Naive thymus-derived CD8-positive, alpha-beta T cell (primary cell): Measurements from ENCODE around the gene LIMK2. TPM values are rescaled to one million over a fixed set of nuclear protein-coding genes. Genes with fewer than 3 reads are reported as not detected.
A peak's percentile ranks its signal among the peaks of the same experiment; 100 is the strongest.

Source experiments
- ATAC-seq, 2 donors: fragments of 150-1000 bp; cut with Tn5 transposase in 1 of 2; sonication (Bioruptor Pico), chemical (Tn5 transposase) in 1 of 2; 1 replicate in 1 of 2; 2 replicates in 1 of 2; pipeline ENCODE4 v1.10.0; 2021; ENCODE audit warnings: mild to moderate bottlenecking in 2 of 2, moderate library complexity in 2 of 2
- POLR2A ChIA-PET: fragments of 350-600 bp; sonication (Branson Sonifier 250); formaldehyde crosslinking; loops from one replicate; lab custom pipeline; 2021; ENCODE audit warnings: antibody characterized with exemption; lab: Charles Lee
- DNase-seq, 10 donors: peaks; one replicate each; pipeline versions ENCODE4 v3.0.0 to v3.0.0-alpha.2; 2020 to 2022
- H3K27ac Mint-ChIP-seq, 10 donors: one replicate each; pipeline ENCODE4 v1.8.0; 2020 to 2022; ENCODE audit warnings: mild to moderate bottlenecking in 10 of 10, mixed read lengths in 10 of 10, moderate library complexity in 4 of 10, inconsistent platforms in 1 of 10
- H3K27me3 Mint-ChIP-seq, 5 donors: one replicate each; pipeline ENCODE4 v1.8.0; 2021 to 2022; ENCODE audit warnings: mixed read lengths in 5 of 5
- H3K36me3 Mint-ChIP-seq, 3 donors: one replicate each; pipeline ENCODE4 v1.8.0; 2020 to 2022; ENCODE audit warnings: mixed read lengths in 3 of 3, mild to moderate bottlenecking in 2 of 3, inconsistent platforms in 1 of 3
- H3K4me1 Mint-ChIP-seq, 4 donors: one replicate each; pipeline ENCODE4 v1.8.0; 2021 to 2022; ENCODE audit warnings: mixed read lengths in 4 of 4
- H3K4me3 Mint-ChIP-seq, 10 donors: one replicate each; pipeline ENCODE4 v1.8.0; 2020 to 2022; ENCODE audit warnings: mild to moderate bottlenecking in 10 of 10, mixed read lengths in 10 of 10, moderate library complexity in 6 of 10, inconsistent platforms in 1 of 10
- H3K9me3 Mint-ChIP-seq, 9 donors: one replicate each; pipeline ENCODE4 v1.8.0; 2020 to 2022; ENCODE audit warnings: mixed read lengths in 9 of 9, mild to moderate bottlenecking in 3 of 9, inconsistent platforms in 1 of 9, moderate library complexity in 1 of 9
- polyA plus RNA-seq, 3 donors: library from polyadenylated mRNA; unstranded; fragments of 300-500 nt; fragmentation: Illumina TruSeq; gene quantifications; one replicate each; pipeline ENCODE4 v1.2.3, GENCODE V29; 2021
- total RNA-seq, 8 experiments: library from RNA in 2 of 8; stranded (reverse) in 2 of 8; gene quantifications; one replicate each; pipeline ENCODE4 v1.2.3 and lab custom pipeline; 2021 to 2026

Gene LIMK2
- total and polyA plus RNA-seq, 5 experiments from 2014 or later, result 7.4 to 26.5 (median 20.7) TPM

GRCh38 chr22:31277741-31278140 lies 65.6 kb downstream of the LIMK2 start:
- no peak for ATAC-seq
- peak in 1 of 10 donors; percentile 22 for DNase-seq
- POLR2A ChIA-PET, result interaction anchor here (0.7 to 22.1 kb wide), 13 partner anchors 6 to 128 kb away, joined by 3 to 1498 read pairs (median 9); partner anchors contain the start of genes LIMK2, PATZ1 and PIK3IP1
- H3K27ac Mint-ChIP-seq, result peak overlapping the region; percentile 93 to 100 (median 99)
- peak overlapping the region; percentile 32 to 100 (median 64) for H3K4me3 Mint-ChIP-seq
- H3K36me3 Mint-ChIP-seq, result peaks cover 0 to 49% (median 27%) of the 10 kb centered on the region in 3 donors
- no peaks in the 10 kb centered on the region for H3K9me3 Mint-ChIP-seq
- peaks cover 48 to 94% (median 91%) of the 10 kb centered on the region in 4 donors for H3K4me1 Mint-ChIP-seq
- H3K27me3 Mint-ChIP-seq, result no peaks in the 10 kb centered on the region

DNA sequence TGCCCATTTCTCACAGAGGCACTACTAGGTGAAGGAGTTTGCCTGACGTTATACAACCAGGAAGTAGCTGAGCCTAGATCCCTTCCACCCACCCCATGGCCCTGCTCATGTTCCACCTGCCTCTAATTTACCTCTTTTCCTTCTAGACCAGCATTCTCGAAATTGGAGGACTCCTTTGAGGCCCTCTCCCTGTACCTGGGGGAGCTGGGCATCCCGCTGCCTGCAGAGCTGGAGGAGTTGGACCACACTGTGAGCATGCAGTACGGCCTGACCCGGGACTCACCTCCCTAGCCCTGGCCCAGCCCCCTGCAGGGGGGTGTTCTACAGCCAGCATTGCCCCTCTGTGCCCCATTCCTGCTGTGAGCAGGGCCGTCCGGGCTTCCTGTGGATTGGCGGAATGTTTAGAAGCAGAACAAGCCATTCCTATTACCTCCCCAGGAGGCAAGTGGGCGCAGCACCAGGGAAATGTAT lies 66.1 kb downstream of the LIMK2 start:
- peak in 1 of 2 donors; percentile 7 for ATAC-seq
- peak overlapping the region; percentile 93 to 100 (median 99) for H3K27ac Mint-ChIP-seq
- peak in 1 of 10 donors; percentile 38 for DNase-seq
- H3K27me3 Mint-ChIP-seq, result no peaks in the 10 kb centered on the region
- POLR2A ChIA-PET, result interaction anchor here (0.5 to 22.1 kb wide), 14 partner anchors 6 to 128 kb away, joined by 3 to 1498 read pairs (median 8); partner anchors contain the start of genes LIMK2, PATZ1 and PIK3IP1
- H3K9me3 Mint-ChIP-seq, result no peaks in the 10 kb centered on the region
- peak overlapping the region; percentile 40 to 100 (median 75) for H3K4me3 Mint-ChIP-seq
- peaks cover 47 to 94% (median 91%) of the 10 kb centered on the region in 4 donors for H3K4me1 Mint-ChIP-seq
- peaks cover 2 to 54% (median 30%) of the 10 kb centered on the region in 3 donors for H3K36me3 Mint-ChIP-seq

DNA sequence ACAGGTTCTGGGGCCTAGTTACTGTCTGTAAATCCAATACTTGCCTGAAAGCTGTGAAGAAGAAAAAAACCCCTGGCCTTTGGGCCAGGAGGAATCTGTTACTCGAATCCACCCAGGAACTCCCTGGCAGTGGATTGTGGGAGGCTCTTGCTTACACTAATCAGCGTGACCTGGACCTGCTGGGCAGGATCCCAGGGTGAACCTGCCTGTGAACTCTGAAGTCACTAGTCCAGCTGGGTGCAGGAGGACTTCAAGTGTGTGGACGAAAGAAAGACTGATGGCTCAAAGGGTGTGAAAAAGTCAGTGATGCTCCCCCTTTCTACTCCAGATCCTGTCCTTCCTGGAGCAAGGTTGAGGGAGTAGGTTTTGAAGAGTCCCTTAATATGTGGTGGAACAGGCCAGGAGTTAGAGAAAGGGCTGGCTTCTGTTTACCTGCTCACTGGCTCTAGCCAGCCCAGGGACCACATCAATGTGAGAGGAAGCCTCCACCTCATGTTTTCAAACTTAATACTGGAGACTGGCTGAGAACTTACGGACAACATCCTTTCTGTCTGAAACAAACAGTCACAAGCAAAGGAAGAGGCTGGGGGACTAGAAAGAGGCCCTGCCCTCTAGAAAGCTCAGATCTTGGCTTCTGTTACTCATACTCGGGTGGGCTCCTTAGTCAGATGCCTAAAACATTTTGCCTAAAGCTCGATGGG lies 66.7 kb downstream of the LIMK2 start:
- H3K36me3 Mint-ChIP-seq, result peaks cover 6 to 59% (median 36%) of the 10 kb centered on the region in 3 donors
- no peaks in the 10 kb centered on the region for H3K27me3 Mint-ChIP-seq
- POLR2A ChIA-PET, result interaction anchor here (0.5 to 22.1 kb wide), 25 partner anchors 5 to 310 kb away, joined by 3 to 1498 read pairs (median 3); partner anchors contain the start of genes LIMK2, MORC2, PATZ1 and PIK3IP1
- peak overlapping the region; percentile 40 to 100 (median 75) for H3K4me3 Mint-ChIP-seq
- H3K4me1 Mint-ChIP-seq, result peaks cover 45 to 96% (median 92%) of the 10 kb centered on the region in 4 donors
- ATAC-seq, result peak; percentile 78 to 79
- H3K27ac Mint-ChIP-seq, result peak overlapping the region; percentile 93 to 100 (median 99)
- peak in 9 of 10 donors; percentile 48 to 86 (median 72) for DNase-seq
- H3K9me3 Mint-ChIP-seq, result no peaks in the 10 kb centered on the region

DNA sequence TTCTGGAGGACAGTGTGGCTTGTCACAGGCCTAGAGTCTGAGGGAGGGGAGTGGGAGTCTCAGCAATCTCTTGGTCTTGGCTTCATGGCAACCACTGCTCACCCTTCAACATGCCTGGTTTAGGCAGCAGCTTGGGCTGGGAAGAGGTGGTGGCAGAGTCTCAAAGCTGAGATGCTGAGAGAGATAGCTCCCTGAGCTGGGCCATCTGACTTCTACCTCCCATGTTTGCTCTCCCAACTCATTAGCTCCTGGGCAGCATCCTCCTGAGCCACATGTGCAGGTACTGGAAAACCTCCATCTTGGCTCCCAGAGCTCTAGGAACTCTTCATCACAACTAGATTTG lies 67.2 kb downstream of the LIMK2 start:
- Mint-ChIP-seq H3K4me1 (peaks cover 46 to 96% (median 94%) of the 10 kb centered on the region in 4 donors), H3K27me3 (no peaks in the 10 kb centered on the region), H3K27ac (peak overlapping the region; percentile 93 to 100 (median 99)), H3K4me3 (peak overlapping the region; percentile 40 to 100 (median 80)), H3K36me3 (peaks cover 6 to 60% (median 35%) of the 10 kb centered on the region in 3 donors), H3K9me3 (no peaks in the 10 kb centered on the region)
- ATAC-seq (no peak), DNase-seq (no peak)
- POLR2A ChIA-PET, result interaction anchor here (0.6 to 22.1 kb wide), 20 partner anchors 10 to 310 kb away, joined by 3 to 1498 read pairs (median 4); partner anchors contain the start of genes DRG1, LIMK2, MORC2 and PATZ1

- Mint-ChIP-seq H3K9me3 (no peaks in the 10 kb centered on the region), H3K36me3 (peaks cover 6 to 63% (median 35%) of the 10 kb centered on the region in 3 donors), H3K27me3 (no peaks in the 10 kb centered on the region), H3K4me1 (peaks cover 42 to 96% (median 94%) of the 10 kb centered on the region in 4 donors), H3K4me3 (peak overlapping the region; percentile 37 to 100 (median 80)), H3K27ac (peak overlapping the region; percentile 93 to 100 (median 99))
- POLR2A ChIA-PET, result interaction anchor here (0.7 to 22.1 kb wide), 13 partner anchors 11 to 119 kb away, joined by 3 to 1498 read pairs (median 8); partner anchors contain the start of genes DRG1, LIMK2, PATZ1 and PIK3IP1
- no peak for ATAC-seq
- peak in 1 of 10 donors; percentile 32 for DNase-seq
These were observed 67.9 kb downstream of the LIMK2 start for GRCh38 chr22:31279821-31280505.

GRCh38 chr22:31281733-31282132 lies 69.6 kb downstream of the LIMK2 start:
- Mint-ChIP-seq H3K27ac (peak overlapping the region; percentile 93 to 100 (median 99)), H3K4me1 (peaks cover 47 to 99% (median 97%) of the 10 kb centered on the region in 4 donors), H3K36me3 (peaks cover 20 to 72% (median 52%) of the 10 kb centered on the region in 3 donors), H3K9me3 (no peaks in the 10 kb centered on the region), H3K27me3 (no peaks in the 10 kb centered on the region), H3K4me3 (peak overlapping the region; percentile 43 to 100 (median 80))
- ATAC-seq (no peak), DNase-seq (peak in 2 of 10 donors; percentile 33 to 42)
- POLR2A ChIA-PET, result interaction anchor here (0.6 to 22.1 kb wide), 12 partner anchors 8 to 312 kb away, joined by 3 to 1498 read pairs (median 5); partner anchors contain the start of genes LIMK2, MORC2, PATZ1 and PIK3IP1

GRCh38 chr22:31282748-31283468 lies 70.8 kb downstream of the LIMK2 start:
- Mint-ChIP-seq H3K27ac (peak overlapping the region; percentile 99 to 100 (median 100)), H3K4me3 (peak overlapping the region; percentile 45 to 100 (median 87)), H3K4me1 (peaks cover 51 to 100% (median 98%) of the 10 kb centered on the region in 4 donors), H3K9me3 (no peaks in the 10 kb centered on the region), H3K27me3 (no peaks in the 10 kb centered on the region), H3K36me3 (peaks cover 20 to 84% (median 57%) of the 10 kb centered on the region in 3 donors)
- POLR2A ChIA-PET, result interaction anchor here (0.5 to 22.1 kb wide), 11 partner anchors 9 to 1102 kb away, joined by 3 to 1498 read pairs (median 5); partner anchors contain the start of genes LIMK2, PATZ1, PIK3IP1 and RNF185
- DNase-seq (no peak), ATAC-seq (no peak)

GRCh38 chr22:31284281-31285155 lies 72.4 kb downstream of the LIMK2 start:
- Mint-ChIP-seq H3K4me1 (peaks cover 36 to 98% (median 94%) of the 10 kb centered on the region in 4 donors), H3K27me3 (no peaks in the 10 kb centered on the region), H3K9me3 (no peaks in the 10 kb centered on the region), H3K4me3 (peak overlapping the region; percentile 79 to 100 (median 98)), H3K36me3 (peaks cover 20 to 99% (median 71%) of the 10 kb centered on the region in 3 donors), H3K27ac (peak overlapping the region; percentile 99 to 100 (median 100))
- peak in 1 of 10 donors; percentile 15 for DNase-seq
- POLR2A ChIA-PET, result interaction anchor here (0.8 to 22.1 kb wide), 13 partner anchors 10 to 338 kb away, joined by 3 to 1498 read pairs (median 7); partner anchors contain the start of genes LIMK2, MORC2, PATZ1 and PIK3IP1
- no peak for ATAC-seq

DNA sequence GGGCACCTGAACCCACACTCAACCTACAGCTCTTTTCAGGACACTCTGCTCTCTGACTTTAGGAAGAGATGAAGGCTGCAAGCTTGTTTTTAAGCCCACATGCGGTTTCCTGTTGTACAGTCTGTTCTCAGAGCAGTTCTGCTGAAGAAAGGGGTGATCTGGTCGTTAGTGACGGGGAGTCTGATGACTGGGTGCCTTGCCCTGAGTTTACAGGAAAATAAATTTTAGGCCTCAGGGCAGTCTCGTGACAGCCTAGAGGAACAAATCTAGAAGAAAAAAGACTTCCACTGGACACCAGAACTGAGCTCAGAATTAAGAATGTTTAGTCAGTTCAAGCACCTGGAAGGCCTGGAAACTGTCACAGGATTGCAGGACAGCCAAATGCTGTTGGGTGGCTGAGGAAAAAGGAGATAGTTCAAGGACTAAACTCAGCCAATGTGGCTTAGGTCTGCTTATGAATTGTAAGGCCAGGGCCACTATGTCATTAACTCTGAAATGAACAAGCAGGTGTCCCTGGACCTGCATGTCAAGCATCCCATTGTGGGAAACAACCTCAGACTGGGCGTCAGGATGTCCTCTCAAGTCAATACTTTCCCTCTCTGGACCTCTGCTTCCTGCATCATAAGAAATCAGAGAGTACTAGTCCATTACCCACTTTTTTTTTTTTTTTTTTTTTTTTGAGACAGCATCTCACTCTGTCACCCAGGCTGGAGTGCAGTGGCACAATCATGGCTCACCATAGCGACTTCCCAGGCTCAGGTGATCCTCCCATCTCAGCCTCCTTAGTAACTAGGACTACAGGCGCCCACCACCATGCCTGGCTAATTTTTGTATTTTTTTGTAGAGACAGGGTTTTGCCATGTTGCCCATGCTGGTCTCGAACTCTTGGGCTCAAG lies 74.5 kb downstream of the LIMK2 start:
- ATAC-seq, result peak; percentile 50 to 57
- POLR2A ChIA-PET, result interaction anchor here (0.6 to 22.1 kb wide), 20 partner anchors 7 to 960 kb away, joined by 3 to 1498 read pairs (median 6); partner anchors contain the start of genes DUSP18, LIMK2, MORC2 and PATZ1
- Mint-ChIP-seq H3K36me3 (peaks cover 31 to 98% (median 67%) of the 10 kb centered on the region in 3 donors), H3K4me3 (peak overlapping the region; percentile 79 to 100 (median 98)), H3K27ac (peak overlapping the region; percentile 99 to 100 (median 100)), H3K4me1 (peaks cover 35 to 89% (median 82%) of the 10 kb centered on the region in 4 donors), H3K9me3 (peaks cover 0 to 2% (median 0%) of the 10 kb centered on the region in 9 donors), H3K27me3 (peaks cover 0 to 2% (median 0%) of the 10 kb centered on the region in 5 donors)
- peak in 9 of 10 donors; percentile 63 to 90 (median 76) for DNase-seq
